Panc1 (cell line): ENCODE measurements around the gene MGAT5B.

Experiments used
- CTCF ChIP-seq: fragments of 450-650 bp; IDR thresholded peaks from 2 replicates; pipeline ENCODE4 v1.5.1; 2017; ENCODE audit warnings: mild to moderate bottlenecking
- POLR2AphosphoS5 ChIP-seq: IDR thresholded peaks from 2 replicates; pipeline ENCODE4 v1.6.1; 2012; ENCODE audit warnings: mild to moderate bottlenecking, low read depth, low read length, moderate library complexity
- SIN3A ChIP-seq: IDR thresholded peaks from 2 replicates; pipeline ENCODE4 v1.6.1; 2012; ENCODE audit warnings: low read depth, mild to moderate bottlenecking, low read length, moderate library complexity, borderline replicate concordance; ENCODE audit not compliant: insufficient read depth
- TCF7L2 ChIP-seq: IDR thresholded peaks from 2 replicates; pipeline ENCODE4 v1.6.1; 2011; ENCODE audit warnings: mild to moderate bottlenecking, low read depth, low read length, inconsistent platforms

GRCh38 chr17:76897023-76897422, 28.8 kb downstream of the MGAT5B start:
- TF ChIP-seq CTCF (no peak), SIN3A (no peak), POLR2AphosphoS5 (no peak), TCF7L2 (no peak)
